GM19193 (cell line): ENCODE results near the gene EPM2AIP1.

ENCODE experiments used
- POLR2A ChIP-seq: IDR thresholded peaks from 4 replicates; pipeline ENCODE4 v1.6.1; 2011; ENCODE audit not compliant: insufficient read depth, insufficient read length; ENCODE audit errors: extremely low read depth

Gene EPM2AIP1

DNA sequence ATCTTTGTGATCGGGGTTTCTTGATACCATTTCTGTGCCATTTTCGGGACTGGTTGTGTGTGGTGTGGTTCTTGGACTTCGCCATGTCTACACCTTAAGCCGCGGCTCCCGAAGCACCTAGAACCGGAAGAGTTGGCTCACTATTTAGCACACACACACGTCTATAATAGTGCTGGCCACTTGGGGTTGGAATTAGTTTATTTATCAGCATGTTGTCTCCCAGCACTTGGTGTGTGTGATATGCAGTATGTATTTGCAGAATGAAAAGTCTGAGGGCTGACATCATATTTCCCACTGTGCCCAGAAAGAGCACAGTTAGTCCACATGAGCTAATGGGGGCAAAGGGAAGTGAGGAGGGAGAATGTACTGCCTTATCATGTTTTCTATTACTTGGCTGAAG, 24.0 kb upstream of the EPM2AIP1 start:
- no peak for TF ChIP-seq POLR2A

DNA sequence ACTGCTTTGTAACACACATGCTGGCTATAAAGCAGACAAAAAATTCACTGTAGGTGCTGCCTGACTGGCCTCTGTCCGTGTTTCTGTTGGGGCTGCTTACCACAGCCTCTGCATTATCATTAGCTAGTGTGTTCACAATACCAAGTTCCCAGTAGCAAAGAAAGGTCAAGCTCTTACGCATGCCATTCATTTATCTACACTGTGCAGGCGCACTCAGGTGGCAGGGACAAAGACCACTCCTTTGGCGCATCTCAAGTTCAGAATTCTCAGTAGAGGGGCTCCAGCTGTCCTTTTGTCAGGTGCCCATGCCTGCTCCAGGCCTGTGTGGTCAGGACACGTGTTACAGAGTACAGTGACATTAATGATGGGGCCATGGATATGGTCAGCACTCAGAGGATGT, 22.7 kb upstream of the EPM2AIP1 start:
- TF ChIP-seq POLR2A, result no peak

DNA sequence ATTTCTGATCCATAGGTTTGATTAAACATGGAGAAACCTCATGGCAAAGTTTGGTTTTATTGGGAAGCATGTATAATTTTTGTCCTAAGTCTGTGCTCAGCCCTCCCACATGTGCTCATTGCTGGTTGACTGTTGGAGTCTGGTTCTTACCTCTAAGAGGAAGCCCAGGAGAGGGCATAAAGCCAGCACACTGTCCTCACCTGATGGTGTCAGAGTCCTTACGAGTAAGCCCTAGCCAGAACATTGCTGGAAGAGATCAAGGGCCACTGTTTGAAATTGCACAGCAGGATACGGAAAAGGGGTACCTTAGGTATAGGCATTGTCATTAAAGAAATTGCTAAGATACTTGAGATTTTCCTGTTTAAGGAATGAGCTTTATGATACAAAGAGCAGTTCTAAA, 21.7 kb upstream of the EPM2AIP1 start:
- TF ChIP-seq POLR2A, result no peak

DNA sequence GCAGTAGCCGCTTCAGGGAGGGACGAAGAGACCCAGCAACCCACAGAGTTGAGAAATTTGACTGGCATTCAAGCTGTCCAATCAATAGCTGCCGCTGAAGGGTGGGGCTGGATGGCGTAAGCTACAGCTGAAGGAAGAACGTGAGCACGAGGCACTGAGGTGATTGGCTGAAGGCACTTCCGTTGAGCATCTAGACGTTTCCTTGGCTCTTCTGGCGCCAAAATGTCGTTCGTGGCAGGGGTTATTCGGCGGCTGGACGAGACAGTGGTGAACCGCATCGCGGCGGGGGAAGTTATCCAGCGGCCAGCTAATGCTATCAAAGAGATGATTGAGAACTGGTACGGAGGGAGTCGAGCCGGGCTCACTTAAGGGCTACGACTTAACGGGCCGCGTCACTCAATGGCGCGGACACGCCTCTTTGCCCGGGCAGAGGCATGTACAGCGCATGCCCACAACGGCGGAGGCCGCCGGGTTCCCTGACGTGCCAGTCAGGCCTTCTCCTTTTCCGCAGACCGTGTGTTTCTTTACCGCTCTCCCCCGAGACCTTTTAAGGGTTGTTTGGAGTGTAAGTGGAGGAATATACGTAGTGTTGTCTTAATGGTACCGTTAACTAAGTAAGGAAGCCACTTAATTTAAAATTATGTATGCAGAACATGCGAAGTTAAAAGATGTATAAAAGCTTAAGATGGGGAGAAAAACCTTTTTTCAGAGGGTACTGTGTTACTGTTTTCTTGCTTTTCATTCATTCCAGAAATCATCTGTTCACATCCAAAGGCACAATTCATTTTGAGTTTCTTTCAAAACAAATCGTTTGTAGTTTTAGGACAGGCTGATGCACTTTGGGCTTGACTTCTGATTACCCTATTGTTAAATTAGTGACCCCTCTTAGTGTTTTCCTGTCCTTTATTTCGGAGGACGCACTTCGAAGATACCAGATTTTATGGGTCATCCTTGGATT, 674 bp upstream of the EPM2AIP1 start, which contains the start of gene MLH1:
TSS of gene MLH1 (plus strand) at position 193 of the 958 bp plus-strand sequence. CDS start at position 223, 30 bp downstream.
- peak; percentile 90 for TF ChIP-seq POLR2A

DNA sequence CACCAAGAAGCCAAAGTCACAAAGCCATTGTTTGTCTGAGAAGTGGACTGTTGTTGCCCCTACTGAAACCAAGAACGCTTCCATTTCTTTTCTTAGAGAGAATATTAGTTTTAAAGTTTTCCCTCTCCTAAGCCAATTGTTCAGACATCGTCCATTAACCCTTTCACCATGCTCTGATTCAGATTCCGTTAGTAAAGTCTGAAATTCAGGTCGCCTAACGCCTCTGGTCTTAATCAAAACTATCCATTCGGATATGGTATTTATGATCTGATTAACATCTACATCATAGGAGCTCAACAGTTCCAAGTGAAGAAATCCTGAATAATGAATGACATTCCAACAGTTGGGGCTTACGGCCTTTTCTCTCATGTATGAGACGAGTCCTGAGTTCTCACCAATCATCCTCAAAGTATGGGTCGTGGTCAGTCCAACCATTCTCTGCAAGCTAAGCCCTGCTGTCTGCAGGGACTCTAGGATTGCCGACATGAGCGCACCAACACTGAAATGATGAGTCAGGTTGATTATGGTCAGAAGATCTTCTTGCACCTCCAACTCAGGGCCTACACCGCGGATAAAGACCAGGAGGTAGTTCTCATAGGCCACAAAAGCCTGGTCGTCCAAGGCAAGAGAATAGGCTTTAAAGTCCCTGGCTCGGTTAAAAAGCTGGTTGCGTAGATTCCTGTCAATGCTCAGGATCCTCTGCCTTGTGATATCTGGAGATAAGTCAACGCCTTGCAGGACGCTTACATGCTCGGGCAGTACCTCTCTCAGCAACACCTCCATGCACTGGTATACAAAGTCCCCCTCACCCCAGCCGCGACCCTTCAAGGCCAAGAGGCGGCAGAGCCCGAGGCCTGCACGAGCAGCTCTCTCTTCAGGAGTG, 767 bp downstream of the EPM2AIP1 start:
- TF ChIP-seq POLR2A, result no peak

DNA sequence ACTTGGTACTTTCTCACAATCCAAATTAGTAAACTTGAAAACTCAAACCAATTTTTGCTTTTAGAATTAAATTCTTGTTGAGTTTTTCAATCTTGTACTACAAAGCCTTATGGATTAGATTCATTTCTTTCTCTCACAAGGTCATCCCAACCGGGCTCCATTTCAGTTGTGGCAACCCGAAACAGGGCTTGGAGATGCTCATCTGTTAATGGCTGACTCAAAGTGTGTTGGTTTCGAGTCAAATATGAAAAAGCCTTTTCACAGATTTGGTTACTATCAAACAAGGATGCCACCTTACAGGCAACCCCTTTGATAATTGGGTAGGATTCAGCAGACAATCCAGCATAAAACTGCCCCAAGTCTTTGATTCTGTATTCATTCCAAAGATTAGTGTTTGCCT, 1.8 kb downstream of the EPM2AIP1 start:
- TF ChIP-seq POLR2A, result no peak

DNA sequence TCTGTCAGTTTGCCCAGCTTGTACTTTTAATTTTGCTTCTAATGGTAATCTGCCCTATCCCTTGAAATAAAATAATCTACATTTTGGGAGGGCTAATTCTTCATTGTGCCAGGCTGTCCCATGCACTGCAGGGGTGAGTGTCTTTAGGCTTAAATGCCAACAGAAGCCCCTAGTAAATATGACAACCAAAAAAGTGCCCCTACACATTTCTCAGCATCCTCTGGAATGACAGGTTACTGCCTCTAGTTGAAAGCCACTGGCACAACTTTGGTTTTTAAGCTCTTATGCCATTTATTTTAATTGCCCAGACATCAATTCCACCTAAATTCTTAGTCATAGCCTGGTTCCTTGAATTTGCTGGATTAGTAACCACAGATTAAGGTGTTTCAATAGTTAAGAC, 3.4 kb downstream of the EPM2AIP1 start:
- no peak for TF ChIP-seq POLR2A

DNA sequence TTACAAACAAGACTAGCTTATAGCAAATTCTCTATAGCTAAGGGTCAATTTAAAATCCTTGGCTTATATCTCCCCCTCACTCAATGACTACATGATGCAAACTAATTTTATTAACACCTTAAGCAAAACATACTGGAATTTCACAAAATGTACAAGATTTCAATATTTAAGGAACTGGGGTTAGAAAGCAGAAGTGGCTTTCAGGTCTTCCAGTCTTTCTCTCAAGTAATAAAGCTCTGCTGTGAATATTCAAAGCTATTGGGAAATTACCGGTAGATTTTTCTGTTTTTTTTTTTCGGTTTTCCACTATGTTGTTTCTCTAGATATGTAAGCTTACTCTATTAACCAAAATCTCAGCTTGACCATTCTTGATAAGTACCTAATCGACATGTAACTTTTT, 3.9 kb downstream of the EPM2AIP1 start:
- no peak for TF ChIP-seq POLR2A

DNA sequence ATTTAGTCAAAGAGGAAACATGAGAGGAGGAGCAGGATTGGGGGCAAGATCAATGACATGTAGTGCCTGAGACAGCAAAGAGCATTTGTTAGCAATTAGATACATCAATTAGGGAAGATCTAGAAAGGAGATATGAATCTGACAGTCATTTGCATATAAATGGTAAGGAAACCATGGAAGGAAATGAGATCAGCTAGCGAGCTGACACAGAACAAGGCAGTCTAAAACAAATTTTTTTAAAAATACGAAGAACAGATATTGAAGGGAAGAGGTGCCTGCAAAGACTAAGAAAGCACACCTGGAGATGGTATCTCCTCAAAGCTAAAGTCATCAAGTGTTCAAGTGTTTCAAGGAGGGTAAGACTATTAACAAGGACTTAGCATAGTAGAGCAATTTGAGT, 4.6 kb downstream of the EPM2AIP1 start:
- TF ChIP-seq POLR2A, result no peak

DNA sequence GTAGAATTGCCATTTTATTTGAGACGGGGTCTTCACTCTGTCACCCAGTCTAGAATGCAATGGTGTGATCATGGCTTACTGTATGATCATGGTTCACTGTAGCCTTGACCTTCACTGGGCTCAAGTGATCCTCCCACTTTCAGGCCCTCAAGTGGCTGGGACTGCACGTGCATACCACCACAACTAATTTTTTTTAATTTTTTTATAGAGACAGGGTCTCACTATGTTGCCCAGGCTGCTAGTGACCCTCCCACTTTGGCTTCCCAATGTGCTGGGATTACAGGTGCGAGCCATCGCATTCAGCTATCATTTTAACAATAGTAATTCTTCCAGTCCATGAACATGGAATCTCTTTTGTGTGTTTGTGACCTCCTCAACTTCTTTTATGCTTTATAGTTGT, 11.9 kb downstream of the EPM2AIP1 start:
- TF ChIP-seq POLR2A, result no peak

DNA sequence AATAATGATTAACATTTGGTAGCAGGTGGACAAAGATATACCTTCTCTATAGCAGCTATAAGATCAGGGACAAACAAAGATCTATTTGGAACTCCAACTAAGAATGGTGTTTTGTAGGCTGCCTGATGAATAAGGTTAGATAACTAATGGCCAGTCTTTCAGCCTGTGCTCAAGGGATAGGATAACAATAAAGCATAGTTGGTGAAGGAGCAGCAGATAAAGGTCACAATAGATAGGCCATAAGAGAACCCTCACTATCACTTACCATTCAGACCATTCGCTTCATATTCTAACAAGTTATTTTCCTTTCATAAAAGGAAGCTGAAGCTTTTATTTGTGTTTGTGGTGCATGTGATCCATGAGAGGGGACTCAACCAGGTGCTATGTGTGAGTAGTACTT, 19.8 kb downstream of the EPM2AIP1 start:
- TF ChIP-seq POLR2A, result no peak

DNA sequence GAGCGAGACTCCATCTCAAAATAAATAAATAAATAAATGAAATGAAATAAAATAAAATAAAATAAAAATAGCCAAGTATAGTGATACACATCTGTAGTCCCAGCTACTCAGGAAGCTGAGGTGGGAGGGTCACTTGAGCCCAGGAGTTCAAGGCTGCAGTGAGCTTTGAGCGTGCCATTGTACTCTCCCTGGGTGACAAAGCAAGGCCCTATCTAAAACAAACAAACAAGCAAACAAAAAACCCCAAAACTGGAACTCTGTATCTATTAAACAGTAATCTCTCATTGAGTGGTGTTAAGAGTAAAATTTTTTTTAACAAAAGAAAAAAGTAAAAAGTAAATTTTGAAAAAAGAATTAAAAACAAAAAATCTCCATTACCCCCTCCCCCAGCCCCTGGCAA, 20.8 kb downstream of the EPM2AIP1 start:
- TF ChIP-seq POLR2A, result no peak

DNA sequence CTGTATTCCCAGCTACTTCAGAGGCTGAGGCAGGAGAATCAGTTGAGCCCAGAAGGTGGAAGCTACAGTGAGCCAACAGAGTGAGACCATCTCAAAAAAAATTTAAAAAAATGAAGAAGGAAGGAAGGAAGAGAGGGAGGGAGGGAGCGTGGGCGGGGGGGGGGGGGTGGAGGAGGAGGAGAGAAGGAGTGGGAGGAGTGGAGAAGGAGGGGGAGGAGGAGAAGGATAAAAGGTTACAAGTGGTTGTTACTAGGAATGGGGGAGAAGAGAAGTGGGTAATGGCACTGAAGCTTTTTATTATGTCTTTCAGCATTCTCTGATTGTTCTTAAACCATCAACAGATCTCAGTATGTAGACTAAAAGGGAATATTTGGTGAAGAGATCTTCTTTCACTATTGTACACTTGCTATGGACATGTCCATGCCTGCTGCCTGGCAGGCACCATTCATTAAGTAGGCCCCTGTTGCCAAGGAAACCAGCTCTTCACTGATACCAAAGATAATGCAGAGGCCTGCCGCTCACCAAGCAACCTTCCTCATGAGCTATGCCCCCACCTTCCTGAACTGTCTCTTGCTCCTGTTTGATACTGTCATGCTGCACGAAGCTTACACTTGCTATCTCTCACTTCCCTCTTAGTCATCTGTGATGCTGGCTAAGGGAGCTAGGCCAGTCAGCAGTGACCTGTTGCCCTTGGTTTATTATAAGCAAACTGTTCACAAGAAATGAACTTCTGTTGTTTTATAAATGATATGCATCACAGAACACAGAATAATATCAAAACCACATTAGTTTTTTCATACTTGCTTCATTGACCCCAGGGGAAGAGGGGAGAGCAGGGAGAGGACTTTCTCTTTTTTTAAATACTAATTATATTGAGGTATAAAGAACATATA, 23.1 kb downstream of the EPM2AIP1 start:
- TF ChIP-seq POLR2A, result no peak

DNA sequence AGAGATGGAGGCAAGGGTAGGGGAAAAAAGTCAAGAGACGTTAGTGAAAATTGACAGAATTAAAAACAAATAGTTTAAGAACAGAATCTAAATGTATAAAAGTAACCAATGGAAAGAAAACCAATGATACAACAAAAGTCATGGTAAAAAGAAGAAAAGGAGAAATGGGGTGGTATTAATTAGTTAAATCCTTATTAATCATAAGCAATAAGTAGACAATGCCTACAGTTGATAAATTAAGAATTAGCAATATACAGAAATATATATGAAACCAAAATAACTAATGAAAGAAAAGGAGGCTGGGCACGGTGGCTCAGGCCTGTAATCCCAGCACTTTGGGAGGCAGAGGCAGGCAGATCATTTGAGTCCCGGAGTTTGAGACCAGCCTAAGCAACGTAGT, 23.8 kb downstream of the EPM2AIP1 start:
- no peak for TF ChIP-seq POLR2A
